Stimulated activated CD4-positive, alpha-beta T cell treated with anti-CD3 and anti-CD28 coated beads, Interleukin-1b, Interleukin-23, amount 100 ng/mL, for 4 hours (primary cell): ENCODE results near the gene SLC35F1.

Experiments used
- DNase-seq, 2 donors: peaks; one replicate each; pipeline ENCODE4 v3.0.0-alpha.2; 2020; ENCODE audit warnings: low read depth in 2 of 2

The SLC35F1 gene

DNA sequence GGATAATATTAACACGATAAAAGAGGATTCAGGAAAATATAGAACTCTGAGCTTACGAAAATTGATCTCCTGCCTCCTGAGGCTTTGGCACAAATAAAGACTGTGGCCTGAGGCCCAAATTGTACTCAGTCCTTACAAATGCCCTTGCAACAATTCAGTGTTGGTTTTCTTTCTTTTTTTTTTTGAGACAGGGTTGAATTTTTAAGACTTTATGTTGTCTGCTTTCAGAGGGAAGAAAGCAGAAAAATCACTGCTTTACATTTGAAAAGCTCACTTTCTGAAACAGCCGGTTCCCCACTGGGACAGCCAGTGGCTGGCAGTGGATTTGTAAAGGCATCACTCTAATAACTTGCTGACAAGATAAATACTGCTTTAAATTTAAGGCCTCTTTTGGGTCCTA lies 290.5 kb downstream of the SLC35F1 start:
- no peak for DNase-seq

GRCh38 chr6:118198746-118199145 lies 291.7 kb downstream of the SLC35F1 start:
- no peak for DNase-seq

GRCh38 chr6:118200160-118200559 lies 293.1 kb downstream of the SLC35F1 start:
- no peak for DNase-seq

GRCh38 chr6:118202517-118202916 lies 295.5 kb downstream of the SLC35F1 start:
- no peak for DNase-seq

- DNase-seq: no peak
Measured at GRCh38 chr6:118203545-118203944, 296.5 kb downstream of the SLC35F1 start.

DNA sequence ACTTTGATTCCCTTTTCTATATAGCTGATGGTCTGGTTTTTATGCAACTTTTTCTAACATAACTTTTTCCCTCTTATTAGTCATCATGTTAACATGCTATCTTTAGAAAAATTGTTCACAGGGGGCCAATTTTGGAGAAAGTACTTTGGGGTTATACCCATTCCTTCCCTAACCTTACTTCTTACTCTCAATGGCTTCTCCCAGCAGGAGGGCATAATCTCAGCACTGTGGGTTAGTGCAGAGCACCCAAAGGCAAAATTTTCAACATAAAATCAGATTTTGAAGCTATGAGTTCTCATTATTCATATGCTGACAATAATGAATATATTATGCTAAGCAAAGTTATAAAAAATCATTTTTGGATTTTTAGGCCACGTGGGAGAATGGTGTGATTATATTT lies 299.2 kb downstream of the SLC35F1 start:
- no peak for DNase-seq

DNA sequence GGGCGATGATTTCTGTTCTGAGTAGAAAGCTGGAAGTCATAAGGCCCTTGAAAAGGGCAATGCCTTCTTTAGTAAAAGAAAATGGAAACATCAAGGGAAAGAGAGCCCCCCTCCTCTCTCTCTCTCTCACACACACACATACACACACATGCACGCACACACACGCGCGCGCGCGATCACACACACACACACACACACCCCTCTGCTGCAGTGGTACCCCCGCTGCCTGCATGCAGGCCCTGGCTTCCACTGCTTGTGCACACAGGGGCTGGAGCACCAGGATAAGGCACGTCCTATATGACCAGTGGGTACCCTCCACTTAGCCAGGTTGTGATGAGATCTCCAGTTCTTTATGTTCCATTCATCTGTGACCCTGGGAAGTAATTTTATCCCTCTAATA lies 300.9 kb downstream of the SLC35F1 start:
- DNase-seq: no peak

DNA sequence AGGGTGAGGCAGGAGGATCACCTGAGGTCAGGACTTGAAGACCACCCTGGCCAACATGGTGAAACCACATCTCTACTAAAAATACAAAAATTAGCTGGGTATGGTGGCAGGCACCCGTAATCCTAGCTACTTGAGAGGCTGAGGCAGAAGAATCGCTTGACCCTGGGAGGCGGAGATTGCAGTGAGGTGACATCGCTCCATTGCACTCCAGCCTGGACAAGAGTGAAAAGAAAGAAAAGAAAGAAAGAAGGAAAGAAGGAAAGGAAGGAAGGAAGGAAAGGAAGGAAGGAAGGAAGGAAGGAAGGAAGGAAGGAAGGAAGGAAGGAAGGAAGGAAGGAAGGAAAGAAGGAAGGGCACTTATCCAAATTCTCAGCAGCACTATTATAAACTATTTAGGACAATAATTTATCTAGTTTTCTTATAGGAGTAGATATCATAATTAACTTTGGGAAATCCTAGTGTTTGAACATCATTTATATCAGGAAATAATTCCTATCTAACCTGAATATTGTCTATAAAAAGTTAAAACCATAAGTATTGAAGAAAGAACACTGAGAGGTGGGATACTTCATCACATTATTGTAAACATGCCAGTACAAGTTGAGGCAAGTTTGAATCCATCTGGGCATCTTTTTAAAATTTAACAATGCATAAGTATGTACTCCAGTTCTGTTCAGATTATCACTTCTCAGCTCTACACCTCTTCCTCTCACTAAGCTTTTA lies 305.5 kb downstream of the SLC35F1 start:
- no peak for DNase-seq

DNA sequence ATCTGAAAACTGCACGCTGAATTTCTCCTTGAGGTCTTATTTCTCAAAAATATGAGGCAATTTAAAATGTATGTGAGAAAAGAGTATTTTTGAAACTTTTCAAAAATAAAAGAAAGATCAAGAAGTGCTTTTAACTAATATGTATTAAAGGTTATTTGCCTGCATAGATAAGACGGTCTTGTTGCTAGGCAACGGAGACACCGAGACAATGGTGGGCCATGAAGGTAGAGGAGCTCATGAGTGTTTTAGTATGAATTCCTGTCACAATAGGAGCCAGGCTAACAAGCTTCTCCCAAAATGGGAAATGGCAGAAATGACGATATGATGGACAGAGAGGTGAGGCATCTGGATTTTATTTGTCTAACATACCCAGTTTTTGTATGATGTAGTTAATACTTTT lies 308.2 kb downstream of the SLC35F1 start:
- no peak for DNase-seq

DNA sequence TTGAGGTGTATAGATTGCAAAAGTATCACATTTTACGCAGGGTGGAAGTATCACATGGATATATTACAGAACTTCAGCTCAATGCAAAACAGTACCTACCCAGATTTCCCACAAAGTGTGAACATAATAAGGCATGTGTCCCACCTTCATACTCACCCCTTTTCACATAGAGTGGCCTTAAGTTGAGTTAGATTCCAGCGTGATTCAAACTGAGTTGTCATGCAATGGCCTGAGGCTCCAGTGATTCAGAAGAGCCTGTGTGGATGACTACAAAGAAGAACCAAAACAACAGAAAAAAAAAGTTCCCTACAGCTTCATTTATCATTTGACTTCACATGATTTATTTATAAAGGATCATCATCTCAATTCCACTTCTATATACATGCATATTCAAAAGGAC lies 309.7 kb downstream of the SLC35F1 start:
- DNase-seq: no peak

- DNase-seq: no peak
Measured at GRCh38 chr6:118218156-118218555, 311.1 kb downstream of the SLC35F1 start.

DNA sequence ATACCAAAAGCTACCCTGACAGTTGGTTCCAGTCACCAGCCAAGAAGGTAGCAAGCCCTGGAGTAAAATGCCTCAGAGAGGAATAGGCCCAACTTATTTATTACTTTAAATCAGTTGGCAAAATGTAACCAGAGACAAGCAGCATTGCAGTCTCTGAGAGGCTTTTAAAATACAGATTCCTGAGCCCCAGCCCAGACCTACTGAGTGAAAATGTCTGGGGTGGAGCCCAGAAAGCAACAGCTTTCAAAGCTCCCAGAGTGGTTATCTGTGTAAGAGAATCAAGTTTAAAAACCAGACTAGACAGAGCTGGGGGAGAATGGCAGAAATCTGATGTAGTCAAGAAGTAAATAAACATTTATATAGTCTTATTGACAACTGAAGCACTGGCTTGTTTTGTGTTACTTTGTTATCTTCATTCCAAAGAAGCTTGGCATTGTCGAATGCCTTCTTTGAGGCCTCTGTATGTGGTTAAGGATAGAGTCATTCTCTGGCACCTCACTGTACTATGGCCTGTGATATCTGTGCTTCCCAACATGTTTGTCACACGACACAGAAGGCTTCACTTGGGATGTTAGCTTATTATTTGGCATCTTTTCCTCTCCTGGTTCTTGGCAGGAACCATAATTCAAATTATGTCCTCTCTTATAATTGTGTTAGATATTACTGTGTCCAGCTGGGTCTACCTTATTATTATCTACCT lies 313.5 kb downstream of the SLC35F1 start:
- no peak for DNase-seq

GRCh38 chr6:118223316-118223715 lies 316.3 kb downstream of the SLC35F1 start:
- DNase-seq: no peak

DNA sequence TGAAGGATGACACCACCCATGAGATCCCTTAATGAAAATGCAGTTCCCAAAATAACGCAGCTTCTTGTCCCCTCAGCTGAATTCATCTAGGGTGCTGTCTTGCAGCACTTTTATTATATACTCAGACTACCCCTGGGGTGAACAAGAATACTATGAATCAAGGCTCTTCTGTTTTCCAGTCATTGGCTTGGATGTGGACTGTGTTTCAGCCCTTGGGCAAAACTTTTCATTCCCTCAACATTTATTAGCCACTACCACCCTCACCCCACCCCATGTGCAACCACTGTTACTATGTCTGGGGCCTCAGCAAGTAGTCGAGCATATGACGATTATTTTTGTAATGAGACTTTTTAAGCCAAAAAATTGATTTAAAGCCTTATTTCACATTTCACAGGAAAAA lies 321.8 kb downstream of the SLC35F1 start:
- no peak for DNase-seq

- DNase-seq: no peak
Measured at GRCh38 chr6:118240878-118241528, 333.9 kb downstream of the SLC35F1 start.

- DNase-seq: no peak
Measured at GRCh38 chr6:118246406-118246805, 339.3 kb downstream of the SLC35F1 start.

- DNase-seq: no peak
Measured at GRCh38 chr6:118248171-118248570, 341.1 kb downstream of the SLC35F1 start.

DNA sequence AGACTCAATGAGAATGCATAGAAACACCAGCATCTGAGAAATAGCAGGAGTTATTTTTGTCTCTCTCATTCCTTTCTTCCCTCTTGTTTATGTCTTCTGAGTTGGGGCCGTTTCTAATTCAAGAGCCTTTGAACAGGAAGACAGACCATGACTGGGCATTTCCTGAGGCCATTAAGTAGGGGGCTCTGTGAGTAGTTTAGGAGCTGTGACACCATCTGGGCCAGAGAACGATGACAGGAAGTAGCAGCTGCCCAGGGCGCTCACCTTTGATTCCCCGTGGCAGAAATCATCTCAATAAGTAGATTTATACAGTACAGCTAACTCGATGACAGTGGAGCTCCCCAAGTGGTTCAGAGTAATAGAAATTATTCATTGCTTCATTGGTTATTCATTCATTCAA lies 342.6 kb downstream of the SLC35F1 start:
- no peak for DNase-seq

GRCh38 chr6:118252474-118252873 lies 345.4 kb downstream of the SLC35F1 start:
- no peak for DNase-seq

GRCh38 chr6:118253741-118254140 lies 346.7 kb downstream of the SLC35F1 start:
- no peak for DNase-seq

GRCh38 chr6:118260833-118261232 lies 353.8 kb downstream of the SLC35F1 start:
- DNase-seq: no peak

- DNase-seq: no peak
Measured at GRCh38 chr6:118263921-118264486, 356.9 kb downstream of the SLC35F1 start.

- no peak for DNase-seq
Measured at GRCh38 chr6:118269659-118270058, 362.6 kb downstream of the SLC35F1 start.
